Gastrocnemius medialis (tissue), 4 donors: ENCODE data around the gene CFP. TPM values are rescaled to one million over a fixed set of nuclear protein-coding genes. Genes with fewer than 3 reads are reported as not detected.

ENCODE experiments used
- ATAC-seq, 2 donors: fragments of 150-250 bp; one replicate each; pipeline ENCODE4 v1.9.1; 2016
- DNase-seq, 2 donors: peaks; one replicate each; pipeline ENCODE4 v3.0.0-alpha.2; 2019
- H3K27ac ChIP-seq, 4 donors: fragments of 200-600 bp; sonication (generic); 1 replicate in 1 of 4; 2 replicates in 3 of 4; pipeline ENCODE4 v1.5.1; 2016 to 2018; ENCODE audit warnings: mild to moderate bottlenecking in 2 of 4, moderate library complexity in 1 of 4
- H3K27me3 ChIP-seq, 3 donors: fragments of 200-600 bp; sonication (generic) in 2 of 3; 1 replicate in 1 of 3; 2 replicates in 2 of 3; pipeline versions ENCODE4 v1.5.1 to v1.6.0; 2016 to 2019; ENCODE audit warnings: mild to moderate bottlenecking in 1 of 3, moderate library complexity in 1 of 3
- H3K36me3 ChIP-seq, 2 donors: fragments of 200-600 bp; sonication (generic) in 1 of 2; one replicate each; pipeline ENCODE4 v1.5.1; 2017 to 2018
- H3K4me1 ChIP-seq, 2 donors: fragments of 200-600 bp; sonication (generic) in 1 of 2; one replicate each; pipeline ENCODE4 v1.5.1; 2016 to 2017; ENCODE audit warnings: mild to moderate bottlenecking in 2 of 2
- H3K4me3 ChIP-seq, 4 donors: fragments of 200-600 bp; sonication (generic) in 3 of 4; 1 replicate in 1 of 4; 2 replicates in 3 of 4; pipeline ENCODE4 v1.5.1; 2016 to 2019; ENCODE audit warnings: mild to moderate bottlenecking in 2 of 4
- H3K9me3 ChIP-seq, 3 donors: fragments of 200-600 bp; sonication (generic) in 2 of 3; 1 replicate in 1 of 3; 2 replicates in 2 of 3; pipeline ENCODE4 v1.5.1; 2016 to 2019
- POLR2A ChIP-seq, 2 donors: fragments of 450-650 bp; IDR thresholded peaks; one replicate each; pipeline ENCODE4 v1.6.1; 2017; ENCODE audit warnings: antibody characterized with exemption in 2 of 2, mild to moderate bottlenecking in 2 of 2, moderate library complexity in 2 of 2
- in situ Hi-C, 4 donors: fragments of 200-750 bp; cut with MboI; loops; one replicate each; pipeline versions ENCODE4 v1.15.0 to v1.8.0; 2017; ENCODE audit warnings: low sequenced_read_pairs in 4 of 4
- intact Hi-C: fragments of 100-400 bp; cut with DNase I; formaldehyde crosslinking; loops from one replicate; pipeline ENCODE4 v1.15.1; 2023; ENCODE audit warnings: low total_unique reads
- total RNA-seq, 4 donors: library from RNA; depleted of rRNA; stranded (reverse); fragments of >200 nt; gene quantifications; one replicate each; pipeline versions ENCODE4 v1.1.0 to v1.2.3, GENCODE V29; 2016
- TF ChIP-seq, protein P1 (sequence below), 5 experiments: fragments of 450-650 bp in 3 of 5; fragments of 200-600 bp in 2 of 5; sonication (generic) in 2 of 5; IDR thresholded peaks in 4 of 5; conservative IDR thresholded peaks in 1 of 5; 1 replicate in 4 of 5; 2 replicates in 1 of 5; pipeline ENCODE4 v1.5.1; 2016 to 2019; ENCODE audit warnings: antibody characterized with exemption in 5 of 5, mild to moderate bottlenecking in 3 of 5, moderate library complexity in 3 of 5

Gene CFP
- total RNA-seq, 4 donors from 2014 or later: 0.51 to 3.8 (median 3.3) TPM; not detected in 1

DNA sequence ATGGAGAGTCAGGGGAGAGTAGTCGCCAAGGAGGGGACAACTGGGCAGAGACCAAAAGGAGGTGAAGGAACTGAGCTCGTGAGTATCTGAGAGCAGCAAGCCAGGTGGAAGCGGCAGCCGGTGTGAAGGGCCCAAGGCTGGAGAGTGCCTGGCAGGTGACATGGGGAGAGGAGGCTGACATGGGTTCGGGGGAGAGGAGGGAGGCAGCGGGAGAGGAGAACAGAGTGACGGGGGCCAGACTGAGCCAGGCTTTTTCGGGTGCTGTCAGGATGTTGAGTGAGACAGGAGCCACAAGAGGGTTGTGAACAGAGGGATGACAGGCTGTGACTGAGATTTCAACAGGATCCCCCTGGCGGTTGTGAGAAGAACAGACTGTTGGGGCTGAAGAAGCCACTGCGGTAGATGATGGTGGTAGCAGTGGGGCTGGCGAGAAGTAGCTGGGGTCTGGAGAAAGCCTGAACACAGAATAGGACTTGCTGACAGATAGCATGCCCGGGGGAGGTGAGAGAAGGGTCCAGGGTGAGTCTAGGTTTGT is 14.9 kb upstream of the CFP start:
- DNase-seq: no peak

GRCh38 chrX:47643926-47644325 is 14.2 kb upstream of the CFP start:
- H3K9me3 ChIP-seq: no peaks in the 10 kb centered on the region
- no peaks in the 10 kb centered on the region for H3K27me3 ChIP-seq
- ATAC-seq (no peak), DNase-seq (no peak)
- in situ Hi-C loops: loop anchor here in 1 of 4 donors (25.0 kb wide), 1 partner anchor 107 kb away; no protein-coding TSS in a partner anchor
- TF ChIP-seq, protein P1, sequence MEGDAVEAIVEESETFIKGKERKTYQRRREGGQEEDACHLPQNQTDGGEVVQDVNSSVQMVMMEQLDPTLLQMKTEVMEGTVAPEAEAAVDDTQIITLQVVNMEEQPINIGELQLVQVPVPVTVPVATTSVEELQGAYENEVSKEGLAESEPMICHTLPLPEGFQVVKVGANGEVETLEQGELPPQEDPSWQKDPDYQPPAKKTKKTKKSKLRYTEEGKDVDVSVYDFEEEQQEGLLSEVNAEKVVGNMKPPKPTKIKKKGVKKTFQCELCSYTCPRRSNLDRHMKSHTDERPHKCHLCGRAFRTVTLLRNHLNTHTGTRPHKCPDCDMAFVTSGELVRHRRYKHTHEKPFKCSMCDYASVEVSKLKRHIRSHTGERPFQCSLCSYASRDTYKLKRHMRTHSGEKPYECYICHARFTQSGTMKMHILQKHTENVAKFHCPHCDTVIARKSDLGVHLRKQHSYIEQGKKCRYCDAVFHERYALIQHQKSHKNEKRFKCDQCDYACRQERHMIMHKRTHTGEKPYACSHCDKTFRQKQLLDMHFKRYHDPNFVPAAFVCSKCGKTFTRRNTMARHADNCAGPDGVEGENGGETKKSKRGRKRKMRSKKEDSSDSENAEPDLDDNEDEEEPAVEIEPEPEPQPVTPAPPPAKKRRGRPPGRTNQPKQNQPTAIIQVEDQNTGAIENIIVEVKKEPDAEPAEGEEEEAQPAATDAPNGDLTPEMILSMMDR (IDR thresholded peaks at IDR 0.05 in 4 of 5, conservative IDR thresholded peaks at IDR 0.05 in 1 of 5): no peak
- TF ChIP-seq POLR2A (IDR thresholded peaks at IDR 0.05): no peak
- peaks cover 0 to 19% of the 10 kb centered on the region in 2 donors for H3K36me3 ChIP-seq
- intact Hi-C loops: no loop called here
- H3K27ac ChIP-seq: peak overlapping the region in 1 of 4 donors; percentile 31
- H3K4me1 ChIP-seq: peaks cover under 1 to 3% of the 10 kb centered on the region in 2 donors
- no peak overlapping the region for H3K4me3 ChIP-seq

More for the DNA sequence above, 14.9 kb upstream of the CFP start:
- peaks cover 0 to 12% of the 10 kb centered on the region in 2 donors for H3K36me3 ChIP-seq
- H3K27ac ChIP-seq: no peak overlapping the region
- intact Hi-C loops (no loop called here), in situ Hi-C loops (loop anchor here in 1 of 4 donors (25.0 kb wide), 1 partner anchor 107 kb away; no protein-coding TSS in a partner anchor)
- no peaks in the 10 kb centered on the region for H3K9me3 ChIP-seq
- H3K27me3 ChIP-seq: no peaks in the 10 kb centered on the region
- ATAC-seq: peak in 1 of 2 donors; percentile 44
- H3K4me1 ChIP-seq: peaks cover 5 to 8% of the 10 kb centered on the region in 2 donors
- no peak for TF ChIP-seq POLR2A (IDR thresholded peaks at IDR 0.05)
- TF ChIP-seq, protein P1 (IDR thresholded peaks at IDR 0.05 in 4 of 5, conservative IDR thresholded peaks at IDR 0.05 in 1 of 5): peak in 1 of 5 experiments; percentile 28
- H3K4me3 ChIP-seq: no peak overlapping the region

DNA sequence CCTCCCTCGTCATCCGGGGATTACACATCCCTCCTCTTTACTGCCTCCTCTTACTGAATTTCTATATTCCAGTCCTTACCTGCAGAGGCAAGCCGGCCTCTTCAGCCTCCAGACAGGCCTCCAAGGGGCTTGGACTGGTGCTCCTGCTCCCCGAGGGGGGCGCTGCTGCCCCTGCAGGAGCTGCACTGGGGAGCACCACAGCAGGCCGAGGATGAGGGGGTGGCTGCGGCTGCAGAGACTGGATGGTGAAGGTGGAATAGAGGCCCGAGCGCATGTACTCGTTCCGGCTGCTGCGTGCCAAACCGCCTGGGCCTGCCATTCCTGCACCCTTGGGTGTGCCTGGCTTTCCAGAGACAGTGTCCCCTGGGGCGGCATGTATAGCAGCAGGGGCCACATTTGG is 9.1 kb upstream of the CFP start:
- peaks cover 0 to 39% of the 10 kb centered on the region in 2 donors for H3K36me3 ChIP-seq
- DNase-seq (no peak), ATAC-seq (no peak)
- H3K27ac ChIP-seq: no peak overlapping the region
- no peaks in the 10 kb centered on the region for H3K4me1 ChIP-seq
- no peak overlapping the region for H3K4me3 ChIP-seq
- H3K9me3 ChIP-seq: no peaks in the 10 kb centered on the region
- intact Hi-C loops: no loop called here
- no peaks in the 10 kb centered on the region for H3K27me3 ChIP-seq
- TF ChIP-seq, protein P1 (IDR thresholded peaks at IDR 0.05 in 4 of 5, conservative IDR thresholded peaks at IDR 0.05 in 1 of 5): no peak
- TF ChIP-seq POLR2A (IDR thresholded peaks at IDR 0.05): no peak
- in situ Hi-C loops: loop anchor here in 1 of 4 donors (25.0 kb wide), 1 partner anchor 102 kb away; no protein-coding TSS in a partner anchor

DNA sequence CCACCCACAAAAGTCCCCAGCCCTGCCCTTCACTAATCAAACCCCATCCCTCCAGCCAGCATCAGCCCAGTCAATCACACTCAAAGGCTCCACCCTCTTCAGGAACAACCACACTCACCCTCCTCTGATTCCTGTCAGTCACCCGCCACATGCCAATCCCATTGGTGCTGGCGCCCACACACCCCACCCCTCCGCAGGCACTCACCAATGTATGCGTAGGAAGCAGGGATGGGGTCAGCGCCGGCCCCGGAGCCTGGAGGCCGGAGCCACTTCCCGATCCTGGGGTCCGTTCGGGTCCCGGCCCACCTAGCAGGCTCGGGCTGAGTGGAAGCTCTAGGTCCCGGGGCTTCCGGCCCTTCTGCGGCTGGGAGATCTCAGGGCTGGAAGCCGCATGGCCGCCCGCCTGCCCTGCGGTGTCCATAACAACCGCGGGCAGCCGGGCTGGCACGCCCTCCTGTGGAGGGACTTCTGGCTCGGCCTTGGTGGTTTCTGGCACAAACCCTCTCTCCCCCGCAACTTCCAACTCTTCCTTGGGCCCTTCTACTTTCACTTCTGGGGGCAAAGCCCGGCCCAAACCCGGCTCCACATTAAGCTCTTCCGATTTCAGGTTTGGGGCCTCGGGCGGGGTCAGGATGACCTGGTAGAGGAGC is 7.9 kb upstream of the CFP start:
- H3K4me3 ChIP-seq: no peak overlapping the region
- intact Hi-C loops: no loop called here
- H3K27ac ChIP-seq: no peak overlapping the region
- no peaks in the 10 kb centered on the region for H3K4me1 ChIP-seq
- H3K36me3 ChIP-seq: peaks cover 0 to 39% of the 10 kb centered on the region in 2 donors
- TF ChIP-seq POLR2A (IDR thresholded peaks at IDR 0.05): no peak
- TF ChIP-seq, protein P1 (IDR thresholded peaks at IDR 0.05 in 4 of 5, conservative IDR thresholded peaks at IDR 0.05 in 1 of 5): no peak
- in situ Hi-C loops: loop anchor here in 1 of 4 donors (25.0 kb wide), 1 partner anchor 100 kb away; no protein-coding TSS in a partner anchor
- ATAC-seq: no peak
- DNase-seq: no peak
- no peaks in the 10 kb centered on the region for H3K27me3 ChIP-seq
- H3K9me3 ChIP-seq: no peaks in the 10 kb centered on the region
